Left hindlimb (tissue), 1 donor: ENCODE results near the gene RSAD2.
"Not testable (repeated sequence)": the region's sequence is repeated elsewhere in the genome, so short reads cannot be mapped to it uniquely, and the experiment has no call there.

Source experiments
- DNase-seq: peaks from one replicate; pipeline ENCODE4 v3.0.0-alpha.2; 2018

Gene RSAD2

GRCh38 chr2:6928452-6928851, 50.9 kb downstream of the RSAD2 start:
- no peak for DNase-seq

- no peak for DNase-seq
Measured at GRCh38 chr2:6929196-6929819, 51.7 kb downstream of the RSAD2 start.

GRCh38 chr2:6930923-6931647, 53.5 kb downstream of the RSAD2 start:
- DNase-seq = no peak

GRCh38 chr2:6931753-6932152, 54.2 kb downstream of the RSAD2 start:
- no peak for DNase-seq

GRCh38 chr2:6932206-6932605, 54.6 kb downstream of the RSAD2 start:
- no peak for DNase-seq

- DNase-seq = no peak
Measured at GRCh38 chr2:6932828-6933227, 55.3 kb downstream of the RSAD2 start.

GRCh38 chr2:6933911-6934310, 56.3 kb downstream of the RSAD2 start:
- no peak for DNase-seq

- DNase-seq = no peak
Measured at GRCh38 chr2:6934345-6934744, 56.8 kb downstream of the RSAD2 start.

- DNase-seq = no peak
Measured at GRCh38 chr2:6934758-6935651, 57.4 kb downstream of the RSAD2 start.

- not testable (repeated sequence) for DNase-seq
Measured at GRCh38 chr2:6935652-6936020, 58.1 kb downstream of the RSAD2 start.

GRCh38 chr2:6937157-6937556, 59.6 kb downstream of the RSAD2 start:
- no peak for DNase-seq

GRCh38 chr2:6937582-6937981, 60.0 kb downstream of the RSAD2 start:
- no peak for DNase-seq

- no peak for DNase-seq
Measured at GRCh38 chr2:6939071-6939470, 61.5 kb downstream of the RSAD2 start.

GRCh38 chr2:6940820-6941219, 63.2 kb downstream of the RSAD2 start:
- no peak for DNase-seq

- no peak for DNase-seq
Measured at GRCh38 chr2:6941299-6942046, 63.9 kb downstream of the RSAD2 start.

GRCh38 chr2:6942848-6943247, 65.3 kb downstream of the RSAD2 start:
- DNase-seq = no peak

GRCh38 chr2:6943523-6943922, 65.9 kb downstream of the RSAD2 start:
- no peak for DNase-seq

- no peak for DNase-seq
Measured at GRCh38 chr2:6943971-6944370, 66.4 kb downstream of the RSAD2 start.

GRCh38 chr2:6944555-6944954, 67.0 kb downstream of the RSAD2 start:
- DNase-seq = no peak

GRCh38 chr2:6945087-6945813, 67.7 kb downstream of the RSAD2 start:
- no peak for DNase-seq

GRCh38 chr2:6945821-6946220, 68.2 kb downstream of the RSAD2 start:
- DNase-seq = no peak

- no peak for DNase-seq
Measured at GRCh38 chr2:6946722-6947121, 69.1 kb downstream of the RSAD2 start.
